ENCODE measurements around the gene QDPR. TPM values are rescaled to one million over a fixed set of nuclear protein-coding genes. Genes with fewer than 3 reads are reported as not detected.

The QDPR gene
- total RNA-seq, 1 experiment from 2014 or later = 15.2 TPM

- ChIA-PET POLR2A (no interaction called here), CTCF (no interaction called here)
- no peak overlapping the region for H3K27ac ChIP-seq (ENCODE audit: low read length)
- H3K4me1 ChIP-seq (ENCODE audit: control insufficient read depth, insufficient read depth, low read length) = no peaks in the 10 kb centered on the region
- H3K4me3 ChIP-seq (ENCODE audit: low read depth in 2 of 2, low read length in 2 of 2) = no peak overlapping the region
- no TSS peak for BruUV-seq (replicated peaks)
- intact Hi-C loops (cut with micrococcal nuclease; ENCODE audit: unreplicated experiment) = no loop called here
- TF ChIP-seq POLR2AphosphoS5 (IDR thresholded peaks at IDR 0.05; ENCODE audit: low read depth, low read length) = no peak
- no peak for TF ChIP-seq TCF7L2 (IDR thresholded peaks at IDR 0.05; ENCODE audit: low read depth, low read length)
- TF ChIP-seq, protein P1, sequence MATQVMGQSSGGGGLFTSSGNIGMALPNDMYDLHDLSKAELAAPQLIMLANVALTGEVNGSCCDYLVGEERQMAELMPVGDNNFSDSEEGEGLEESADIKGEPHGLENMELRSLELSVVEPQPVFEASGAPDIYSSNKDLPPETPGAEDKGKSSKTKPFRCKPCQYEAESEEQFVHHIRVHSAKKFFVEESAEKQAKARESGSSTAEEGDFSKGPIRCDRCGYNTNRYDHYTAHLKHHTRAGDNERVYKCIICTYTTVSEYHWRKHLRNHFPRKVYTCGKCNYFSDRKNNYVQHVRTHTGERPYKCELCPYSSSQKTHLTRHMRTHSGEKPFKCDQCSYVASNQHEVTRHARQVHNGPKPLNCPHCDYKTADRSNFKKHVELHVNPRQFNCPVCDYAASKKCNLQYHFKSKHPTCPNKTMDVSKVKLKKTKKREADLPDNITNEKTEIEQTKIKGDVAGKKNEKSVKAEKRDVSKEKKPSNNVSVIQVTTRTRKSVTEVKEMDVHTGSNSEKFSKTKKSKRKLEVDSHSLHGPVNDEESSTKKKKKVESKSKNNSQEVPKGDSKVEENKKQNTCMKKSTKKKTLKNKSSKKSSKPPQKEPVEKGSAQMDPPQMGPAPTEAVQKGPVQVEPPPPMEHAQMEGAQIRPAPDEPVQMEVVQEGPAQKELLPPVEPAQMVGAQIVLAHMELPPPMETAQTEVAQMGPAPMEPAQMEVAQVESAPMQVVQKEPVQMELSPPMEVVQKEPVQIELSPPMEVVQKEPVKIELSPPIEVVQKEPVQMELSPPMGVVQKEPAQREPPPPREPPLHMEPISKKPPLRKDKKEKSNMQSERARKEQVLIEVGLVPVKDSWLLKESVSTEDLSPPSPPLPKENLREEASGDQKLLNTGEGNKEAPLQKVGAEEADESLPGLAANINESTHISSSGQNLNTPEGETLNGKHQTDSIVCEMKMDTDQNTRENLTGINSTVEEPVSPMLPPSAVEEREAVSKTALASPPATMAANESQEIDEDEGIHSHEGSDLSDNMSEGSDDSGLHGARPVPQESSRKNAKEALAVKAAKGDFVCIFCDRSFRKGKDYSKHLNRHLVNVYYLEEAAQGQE (IDR thresholded peaks at IDR 0.05; ENCODE audit: insufficient read depth in 1 of 2, low read depth in 2 of 2, low read length in 1 of 2) = no peak
- TF ChIP-seq, protein P2, sequence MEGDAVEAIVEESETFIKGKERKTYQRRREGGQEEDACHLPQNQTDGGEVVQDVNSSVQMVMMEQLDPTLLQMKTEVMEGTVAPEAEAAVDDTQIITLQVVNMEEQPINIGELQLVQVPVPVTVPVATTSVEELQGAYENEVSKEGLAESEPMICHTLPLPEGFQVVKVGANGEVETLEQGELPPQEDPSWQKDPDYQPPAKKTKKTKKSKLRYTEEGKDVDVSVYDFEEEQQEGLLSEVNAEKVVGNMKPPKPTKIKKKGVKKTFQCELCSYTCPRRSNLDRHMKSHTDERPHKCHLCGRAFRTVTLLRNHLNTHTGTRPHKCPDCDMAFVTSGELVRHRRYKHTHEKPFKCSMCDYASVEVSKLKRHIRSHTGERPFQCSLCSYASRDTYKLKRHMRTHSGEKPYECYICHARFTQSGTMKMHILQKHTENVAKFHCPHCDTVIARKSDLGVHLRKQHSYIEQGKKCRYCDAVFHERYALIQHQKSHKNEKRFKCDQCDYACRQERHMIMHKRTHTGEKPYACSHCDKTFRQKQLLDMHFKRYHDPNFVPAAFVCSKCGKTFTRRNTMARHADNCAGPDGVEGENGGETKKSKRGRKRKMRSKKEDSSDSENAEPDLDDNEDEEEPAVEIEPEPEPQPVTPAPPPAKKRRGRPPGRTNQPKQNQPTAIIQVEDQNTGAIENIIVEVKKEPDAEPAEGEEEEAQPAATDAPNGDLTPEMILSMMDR (IDR thresholded peaks at IDR 0.05) = no peak
- no peak for TF ChIP-seq SIN3A (IDR thresholded peaks at IDR 0.05; ENCODE audit: borderline replicate concordance, insufficient read depth, low read depth, low read length)
- H3K27me3 ChIP-seq (ENCODE audit: control insufficient read depth, insufficient read depth, low read length) = no peaks in the 10 kb centered on the region
- H3K36me3 ChIP-seq (ENCODE audit: control insufficient read depth, insufficient read depth, low read length) = no peaks in the 10 kb centered on the region; the same call in 1 of the 2 replicates
- ATAC-seq = no peak
- H3K9me3 ChIP-seq (ENCODE audit: control insufficient read depth, insufficient read depth, low read depth, low read length) = no peaks in the 10 kb centered on the region
- DNase-seq (ENCODE audit: low read depth, low spot score) = no peak
- in situ Hi-C loops (cut with HindIII; ENCODE audit: low pct_unique_long_range_greater_than_20kb, low sequenced_read_pairs) = no loop called here
Observed at GRCh38 chr4:17504081-17504480, 7.8 kb downstream of the QDPR start.

DNA sequence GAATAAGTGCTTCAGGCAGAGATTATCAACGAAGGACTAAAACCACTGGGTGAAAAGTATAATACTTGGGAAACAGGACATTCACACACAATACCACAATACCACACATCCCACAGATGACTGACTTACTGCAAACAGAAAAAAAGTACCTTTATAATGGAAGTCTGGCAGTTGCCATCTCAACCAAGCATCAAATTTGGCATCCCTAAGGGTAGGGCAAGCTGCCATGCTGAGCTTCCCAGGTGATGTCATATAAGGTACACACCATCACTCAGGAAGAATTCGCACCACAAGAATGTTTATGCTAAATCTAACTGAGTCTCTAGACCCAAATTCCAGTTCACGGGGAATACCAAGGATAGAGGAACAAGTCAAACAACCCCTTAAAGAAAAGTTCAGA lies 9.1 kb downstream of the QDPR start:
- intact Hi-C loops (cut with micrococcal nuclease; ENCODE audit: unreplicated experiment) = no loop called here
- POLR2A ChIA-PET = no interaction called here
- Histone ChIP-seq H3K4me3 (ENCODE audit: low read depth in 2 of 2, low read length in 2 of 2) (no peak overlapping the region), H3K27me3 (ENCODE audit: control insufficient read depth, insufficient read depth, low read length) (no peaks in the 10 kb centered on the region), H3K27ac (ENCODE audit: low read length) (no peak overlapping the region), H3K4me1 (ENCODE audit: control insufficient read depth, insufficient read depth, low read length) (no peaks in the 10 kb centered on the region), H3K9me3 (ENCODE audit: control insufficient read depth, insufficient read depth, low read depth, low read length) (no peaks in the 10 kb centered on the region), H3K36me3 (ENCODE audit: control insufficient read depth, insufficient read depth, low read length) (no peaks in the 10 kb centered on the region; the same call in 1 of the 2 replicates)
- no peak for DNase-seq (ENCODE audit: low read depth, low spot score)
- no peak for TF ChIP-seq POLR2AphosphoS5 (IDR thresholded peaks at IDR 0.05; ENCODE audit: low read depth, low read length)
- TF ChIP-seq, protein P2 (IDR thresholded peaks at IDR 0.05) = no peak
- no peak for TF ChIP-seq TCF7L2 (IDR thresholded peaks at IDR 0.05; ENCODE audit: low read depth, low read length)
- TF ChIP-seq, protein P1 (IDR thresholded peaks at IDR 0.05; ENCODE audit: insufficient read depth in 1 of 2, low read depth in 2 of 2, low read length in 1 of 2) = no peak
- no peak for TF ChIP-seq SIN3A (IDR thresholded peaks at IDR 0.05; ENCODE audit: borderline replicate concordance, insufficient read depth, low read depth, low read length)
- CTCF ChIA-PET = no interaction called here
- no TSS peak for BruUV-seq (replicated peaks)
- ATAC-seq = no peak
- in situ Hi-C loops (cut with HindIII; ENCODE audit: low pct_unique_long_range_greater_than_20kb, low sequenced_read_pairs) = no loop called here

Measured in Panc1 (cell line).